Measurements from ENCODE around the gene SLC5A8. TPM values are rescaled to one million over a fixed set of nuclear protein-coding genes. Genes with fewer than 3 reads are reported as not detected.

Gene SLC5A8
- total RNA-seq, 1 experiment from 2014 or later: not detected

- Histone ChIP-seq H3K79me2 (ENCODE audit: low read length) (no peaks in the 10 kb centered on the region), H3K9me3 (ENCODE audit: low read length) (no peaks in the 10 kb centered on the region), H4K20me1 (ENCODE audit: low read length) (no peaks in the 10 kb centered on the region), H2AFZ (ENCODE audit: low read length) (no peak overlapping the region), H3K4me3 (ENCODE audit: low read length) (no peak overlapping the region), H3K4me1 (ENCODE audit: insufficient read depth, low read length) (no peaks in the 10 kb centered on the region), H3K4me2 (ENCODE audit: low read length) (no peak overlapping the region), H3F3A (ENCODE audit: low read length, unreplicated experiment) (no peaks in the 10 kb centered on the region), H3K36me3 (ENCODE audit: low read depth, low read length) (no peaks in the 10 kb centered on the region), H3K27ac (ENCODE audit: low read length) (no peak overlapping the region), H3K9ac (ENCODE audit: low read length) (no peak overlapping the region), H3K27me3 (ENCODE audit: low read length) (no peaks in the 10 kb centered on the region), H3K9me2 (replicated peaks; ENCODE audit: low read length) (no peaks in the 10 kb centered on the region)
- POLR2A ChIA-PET (ENCODE audit: unreplicated experiment): no interaction called here
- CTCF ChIA-PET: no interaction called here
- BruUV-seq (replicated peaks): no TSS peak
- intact Hi-C loops (cut with micrococcal nuclease): no loop called here
- TF ChIP-seq EZH2 (IDR thresholded peaks at IDR 0.05; ENCODE audit: low read length, unreplicated experiment): no peak
- no peak for TF ChIP-seq EZH2phosphoT487 (IDR thresholded peaks at IDR 0.05; ENCODE audit: borderline replicate concordance, low read length)
- TF ChIP-seq CTCF (conservative IDR thresholded peaks at IDR 0.05; ENCODE audit: low read depth, low read length): no peak
- DNase-seq: no peak
- no peak for ATAC-seq
Observed at GRCh38 chr12:101127521-101128219, 82.4 kb downstream of the SLC5A8 start.

- intact Hi-C loops (cut with micrococcal nuclease): no loop called here
- POLR2A ChIA-PET (ENCODE audit: unreplicated experiment): no interaction called here
- TF ChIP-seq EZH2phosphoT487 (IDR thresholded peaks at IDR 0.05; ENCODE audit: borderline replicate concordance, low read length) (no peak), CTCF (conservative IDR thresholded peaks at IDR 0.05; ENCODE audit: low read depth, low read length) (no peak), EZH2 (IDR thresholded peaks at IDR 0.05; ENCODE audit: low read length, unreplicated experiment) (no peak)
- Histone ChIP-seq H3K4me2 (ENCODE audit: low read length) (no peak overlapping the region), H3K27me3 (ENCODE audit: low read length) (peaks cover 22% of the 10 kb centered on the region; the same call in 1 of the 2 replicates), H3K4me1 (ENCODE audit: insufficient read depth, low read length) (no peaks in the 10 kb centered on the region), H3F3A (ENCODE audit: low read length, unreplicated experiment) (no peaks in the 10 kb centered on the region), H3K79me2 (ENCODE audit: low read length) (no peaks in the 10 kb centered on the region), H3K36me3 (ENCODE audit: low read depth, low read length) (no peaks in the 10 kb centered on the region), H4K20me1 (ENCODE audit: low read length) (no peaks in the 10 kb centered on the region), H3K9me3 (ENCODE audit: low read length) (0 out of 2 replicates have a peak, but pooled peaks cover 8% of the 10 kb centered on the region), H2AFZ (ENCODE audit: low read length) (no peak overlapping the region), H3K27ac (ENCODE audit: low read length) (no peak overlapping the region), H3K9ac (ENCODE audit: low read length) (no peak overlapping the region), H3K9me2 (replicated peaks; ENCODE audit: low read length) (no peaks in the 10 kb centered on the region), H3K4me3 (ENCODE audit: low read length) (no peak overlapping the region)
- ATAC-seq (no peak), DNase-seq (no peak)
- BruUV-seq (replicated peaks): no TSS peak
- CTCF ChIA-PET: no interaction called here
Observed at GRCh38 chr12:101117842-101118241, 92.2 kb downstream of the SLC5A8 start.

- ChIA-PET POLR2A (ENCODE audit: unreplicated experiment) (no interaction called here), CTCF (no interaction called here)
- ATAC-seq (no peak), DNase-seq (no peak)
- BruUV-seq (replicated peaks): no TSS peak
- intact Hi-C loops (cut with micrococcal nuclease): no loop called here
- Histone ChIP-seq H3K9me2 (replicated peaks; ENCODE audit: low read length) (no peaks in the 10 kb centered on the region), H3K36me3 (ENCODE audit: low read depth, low read length) (no peaks in the 10 kb centered on the region), H3K4me3 (ENCODE audit: low read length) (no peak overlapping the region), H2AFZ (ENCODE audit: low read length) (no peak overlapping the region), H3F3A (ENCODE audit: low read length, unreplicated experiment) (no peaks in the 10 kb centered on the region), H3K79me2 (ENCODE audit: low read length) (no peaks in the 10 kb centered on the region), H3K4me1 (ENCODE audit: insufficient read depth, low read length) (no peaks in the 10 kb centered on the region), H3K4me2 (ENCODE audit: low read length) (no peak overlapping the region), H3K9ac (ENCODE audit: low read length) (no peak overlapping the region), H4K20me1 (ENCODE audit: low read length) (no peaks in the 10 kb centered on the region), H3K9me3 (ENCODE audit: low read length) (0 out of 2 replicates have a peak, but pooled peaks cover 11% of the 10 kb centered on the region), H3K27me3 (ENCODE audit: low read length) (peaks cover 22% of the 10 kb centered on the region; the same call in 1 of the 2 replicates), H3K27ac (ENCODE audit: low read length) (no peak overlapping the region)
- TF ChIP-seq CTCF (conservative IDR thresholded peaks at IDR 0.05; ENCODE audit: low read depth, low read length): no peak
- no peak for TF ChIP-seq EZH2phosphoT487 (IDR thresholded peaks at IDR 0.05; ENCODE audit: borderline replicate concordance, low read length)
- no peak for TF ChIP-seq EZH2 (IDR thresholded peaks at IDR 0.05; ENCODE audit: low read length, unreplicated experiment)
Observed at GRCh38 chr12:101116911-101117310, 93.1 kb downstream of the SLC5A8 start.

All from PC-3 (cell line).